Erythroblast (primary cell): ENCODE data around the gene PLA2G15.

ENCODE experiments used
- GATA1 ChIP-seq: IDR thresholded peaks from 2 replicates; pipeline ENCODE4 v1.6.1; 2011; ENCODE audit warnings: low read depth, mild to moderate bottlenecking, control low read depth, low read length, moderate library complexity
- POLR2A ChIP-seq: IDR thresholded peaks from 2 replicates; pipeline ENCODE4 v1.6.1; 2011; ENCODE audit warnings: mild to moderate bottlenecking, low read length

DNA sequence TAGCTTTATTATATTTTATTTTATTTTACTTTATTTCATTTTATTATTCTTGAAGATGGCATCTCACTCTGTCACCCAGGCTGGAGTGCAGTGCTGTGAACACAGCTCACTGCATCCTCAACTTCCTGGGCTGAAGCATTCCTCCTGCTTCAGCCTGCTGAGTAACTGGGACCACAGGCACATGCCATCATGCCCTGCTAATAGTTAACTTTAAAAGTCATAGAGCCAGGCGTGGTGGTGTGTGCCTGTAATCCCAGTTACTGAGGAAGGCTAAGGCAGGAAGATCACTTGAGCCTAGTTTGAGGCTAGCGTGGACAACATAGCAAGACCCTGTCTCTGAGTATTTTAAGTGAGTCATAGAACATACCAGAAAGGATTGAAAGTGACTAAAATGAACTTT is 47.9 kb upstream of the PLA2G15 start:
- TF ChIP-seq POLR2A = no peak
- TF ChIP-seq GATA1 = no peak
